CD4-positive, CD25-positive, alpha-beta regulatory T cell (primary cell): ENCODE data around the gene IL31RA. TPM values are rescaled to one million over a fixed set of nuclear protein-coding genes. Genes with fewer than 3 reads are reported as not detected.

Source experiments
- ATAC-seq, 2 donors: fragments of 150-1000 bp; cut with Tn5 transposase; one replicate each; pipeline ENCODE4 v1.10.0; 2021; ENCODE audit warnings: low read depth in 2 of 2, moderate number of reproducible peaks in 2 of 2, moderate library complexity in 1 of 2
- DNase-seq, 3 donors: peaks; one replicate each; pipeline versions ENCODE4 v3.0.0 to v3.0.0-alpha.2; 2012 to 2022; ENCODE audit warnings: mixed read lengths in 1 of 3
- H3K27ac ChIP-seq: one replicate; pipeline ENCODE4 v1.7.0; 2013; ENCODE audit warnings: mild to moderate bottlenecking, low read length; ENCODE audit not compliant: insufficient read depth, poor library complexity, severe bottlenecking
- H3K27me3 ChIP-seq: one replicate; pipeline ENCODE4 v1.7.0; 2013; ENCODE audit warnings: low read length; ENCODE audit not compliant: control insufficient read depth, insufficient read depth
- H3K36me3 ChIP-seq: one replicate; pipeline ENCODE4 v1.7.0; 2013; ENCODE audit warnings: mild to moderate bottlenecking, low read length, moderate library complexity; ENCODE audit not compliant: control insufficient read depth, insufficient read depth
- H3K4me1 ChIP-seq: 2 replicates; pipeline ENCODE4 v1.7.0; 2013; ENCODE audit warnings: mild to moderate bottlenecking, low read length; ENCODE audit not compliant: insufficient read depth, control insufficient read depth, poor library complexity, severe bottlenecking
- H3K4me3 ChIP-seq: one replicate; pipeline ENCODE4 v1.7.0; 2013; ENCODE audit warnings: low read depth, mild to moderate bottlenecking, low read length, moderate library complexity
- H3K9me3 ChIP-seq, 2 experiments: 1 replicate in 1 of 2; 2 replicates in 1 of 2; pipeline ENCODE4 v1.7.0; 2013; ENCODE audit warnings: low read length in 2 of 2, mild to moderate bottlenecking in 1 of 2, moderate library complexity in 1 of 2; ENCODE audit not compliant: control insufficient read depth in 2 of 2
- H3K27ac Mint-ChIP-seq, 3 donors: one replicate each; pipeline ENCODE4 v1.8.0; 2020 to 2022; ENCODE audit warnings: mild to moderate bottlenecking in 3 of 3, mixed read lengths in 3 of 3, moderate library complexity in 2 of 3
- H3K27me3 Mint-ChIP-seq: one replicate; pipeline ENCODE4 v1.8.0; 2022; ENCODE audit warnings: mild to moderate bottlenecking, mixed read lengths
- H3K36me3 Mint-ChIP-seq: one replicate; pipeline ENCODE4 v1.8.0; 2020; ENCODE audit warnings: mixed read lengths
- H3K4me1 Mint-ChIP-seq, 4 donors: one replicate each; pipeline ENCODE4 v1.8.0; 2020 to 2022; ENCODE audit warnings: mixed read lengths in 4 of 4, mild to moderate bottlenecking in 1 of 4
- H3K4me3 Mint-ChIP-seq, 4 donors: one replicate each; pipeline ENCODE4 v1.8.0; 2020 to 2022; ENCODE audit warnings: mild to moderate bottlenecking in 4 of 4, mixed read lengths in 4 of 4, moderate library complexity in 3 of 4
- H3K9me3 Mint-ChIP-seq, 7 donors: one replicate each; pipeline ENCODE4 v1.8.0; 2020 to 2022; ENCODE audit warnings: mixed read lengths in 7 of 7, mild to moderate bottlenecking in 3 of 7, moderate library complexity in 2 of 7
- polyA plus RNA-seq, 4 donors: library from polyadenylated mRNA; unstranded; fragments of 300-500 nt; fragmentation: Illumina TruSeq; gene quantifications; one replicate each; pipeline ENCODE4 v1.2.3, GENCODE V29; 2021
- total RNA-seq: library from RNA; stranded (reverse); gene quantifications from one replicate; pipeline ENCODE4 v1.2.3, GENCODE V29; 2022

Gene IL31RA
- total and polyA plus RNA-seq, 5 donors from 2014 or later, result not detected

DNA sequence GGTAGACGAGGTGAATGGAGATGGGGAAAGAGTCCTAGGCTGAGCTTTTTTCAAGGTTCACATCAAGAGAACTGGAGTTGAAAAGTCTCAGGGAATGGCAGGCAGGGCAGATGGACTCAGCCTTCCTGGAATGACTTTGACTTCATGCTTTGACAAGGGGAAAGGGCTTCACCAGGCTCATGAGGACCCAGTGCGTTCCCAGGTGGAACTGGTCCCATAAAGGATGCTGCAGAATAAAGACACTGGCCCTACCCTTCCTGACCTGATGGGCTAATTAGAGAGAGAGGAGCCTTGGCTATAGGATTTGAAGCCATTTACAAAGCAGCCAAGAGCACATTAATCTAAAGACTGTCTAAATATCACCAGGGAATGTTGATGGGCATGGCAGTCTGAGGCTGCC lies 63.8 kb downstream of the IL31RA start:
- Mint-ChIP-seq H3K27ac (no peak overlapping the region), H3K9me3 (no peaks in the 10 kb centered on the region), H3K36me3 (no peaks in the 10 kb centered on the region), H3K4me1 (peaks cover 0 to 8% (median 6%) of the 10 kb centered on the region in 4 donors), H3K27me3 (peaks cover 22% of the 10 kb centered on the region), H3K4me3 (no peak overlapping the region)
- no peak for ATAC-seq
- no peaks in the 10 kb centered on the region for H3K36me3 ChIP-seq
- no peaks in the 10 kb centered on the region for H3K9me3 ChIP-seq
- no peaks in the 10 kb centered on the region for H3K4me1 ChIP-seq
- H3K27ac ChIP-seq, result no peak overlapping the region
- no peak overlapping the region for H3K4me3 ChIP-seq
- no peaks in the 10 kb centered on the region for H3K27me3 ChIP-seq
- no peak for DNase-seq

DNA sequence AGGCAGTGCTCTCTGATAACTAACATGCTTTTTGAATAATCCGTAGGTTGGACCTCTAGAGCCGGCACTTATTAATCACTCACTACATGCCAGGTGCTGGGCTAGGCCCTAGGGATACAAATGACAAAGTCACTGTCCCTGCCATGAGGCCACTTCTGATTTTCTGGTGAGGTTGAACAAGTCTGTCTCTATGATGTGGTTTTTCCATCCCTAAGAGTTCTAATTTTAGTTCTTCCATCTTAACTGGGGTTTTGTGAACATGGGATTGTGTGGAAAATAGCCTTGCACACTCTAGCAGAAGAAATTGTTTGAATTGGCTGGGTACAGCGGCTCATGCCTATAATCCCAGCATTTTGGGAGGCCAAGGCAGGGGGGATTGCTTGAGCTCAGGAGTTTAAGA lies 64.6 kb downstream of the IL31RA start:
- ATAC-seq, result no peak
- no peaks in the 10 kb centered on the region for H3K36me3 Mint-ChIP-seq
- no peaks in the 10 kb centered on the region for H3K9me3 Mint-ChIP-seq

GRCh38 chr5:55916986-55917385 lies 65.8 kb downstream of the IL31RA start:
- Histone ChIP-seq H3K36me3 (no peaks in the 10 kb centered on the region), H3K4me3 (no peak overlapping the region), H3K9me3 (no peaks in the 10 kb centered on the region), H3K27me3 (no peaks in the 10 kb centered on the region), H3K4me1 (no peaks in the 10 kb centered on the region), H3K27ac (no peak overlapping the region)
- no peak overlapping the region for H3K27ac Mint-ChIP-seq
- H3K36me3 Mint-ChIP-seq, result no peaks in the 10 kb centered on the region
- ATAC-seq (no peak), DNase-seq (no peak)
- H3K27me3 Mint-ChIP-seq, result peaks cover 5% of the 10 kb centered on the region
- H3K9me3 Mint-ChIP-seq, result no peaks in the 10 kb centered on the region
- H3K4me3 Mint-ChIP-seq, result no peak overlapping the region
- peaks cover 0 to 9% (median 7%) of the 10 kb centered on the region in 4 donors for H3K4me1 Mint-ChIP-seq

More for the DNA sequence above, 64.6 kb downstream of the IL31RA start:
- DNase-seq, result no peak
- Histone ChIP-seq H3K27me3 (no peaks in the 10 kb centered on the region), H3K4me3 (no peak overlapping the region), H3K4me1 (no peaks in the 10 kb centered on the region), H3K9me3 (no peaks in the 10 kb centered on the region), H3K36me3 (no peaks in the 10 kb centered on the region), H3K27ac (no peak overlapping the region)
- H3K4me1 Mint-ChIP-seq, result peaks cover 0 to 9% (median 7%) of the 10 kb centered on the region in 4 donors
- H3K27me3 Mint-ChIP-seq, result peaks cover 15% of the 10 kb centered on the region
- H3K4me3 Mint-ChIP-seq, result no peak overlapping the region
- H3K27ac Mint-ChIP-seq, result no peak overlapping the region

DNA sequence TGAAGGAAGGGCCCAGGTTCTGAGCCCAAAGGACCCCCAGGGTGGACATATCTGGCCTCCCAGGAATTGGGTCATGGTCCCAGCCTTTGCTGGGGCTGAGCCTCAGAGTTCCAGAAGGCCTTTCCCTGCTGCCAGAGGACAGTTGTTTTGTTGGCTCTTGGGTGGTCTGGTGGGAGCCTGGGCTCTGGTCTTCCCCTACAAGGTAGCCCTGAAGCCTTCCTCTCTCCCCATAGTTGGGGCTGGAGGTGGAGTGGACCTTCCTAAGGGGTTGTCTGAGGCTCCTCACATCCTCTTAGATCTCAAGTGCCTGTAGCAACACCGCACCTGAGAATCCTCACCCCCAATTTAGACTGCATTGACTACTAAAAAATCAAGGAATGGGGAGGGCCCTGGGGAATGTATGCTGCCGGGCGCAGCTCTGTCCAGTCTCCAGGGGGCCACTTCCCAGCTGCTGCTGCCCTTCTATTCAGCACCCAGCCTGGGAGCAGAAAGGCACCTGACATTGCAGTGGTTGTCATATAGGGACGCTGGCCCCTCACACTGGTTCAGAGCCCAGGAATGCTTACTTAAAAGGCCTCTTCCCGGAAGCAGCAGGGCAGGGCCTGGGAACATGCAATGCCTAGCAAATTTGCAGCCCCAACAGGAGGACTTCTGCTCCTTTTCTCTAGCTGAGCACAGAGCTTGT lies 66.4 kb downstream of the IL31RA start:
- no peaks in the 10 kb centered on the region for H3K9me3 ChIP-seq

GRCh38 chr5:55918087-55919035 lies 67.2 kb downstream of the IL31RA start:
- Histone ChIP-seq H3K36me3 (no peaks in the 10 kb centered on the region), H3K4me1 (peaks cover 6% of the 10 kb centered on the region), H3K27ac (no peak overlapping the region), H3K9me3 (no peaks in the 10 kb centered on the region), H3K27me3 (no peaks in the 10 kb centered on the region), H3K4me3 (no peak overlapping the region)
- Mint-ChIP-seq H3K4me3 (no peak overlapping the region), H3K9me3 (no peaks in the 10 kb centered on the region), H3K27ac (no peak overlapping the region), H3K4me1 (peaks cover 1 to 15% (median 11%) of the 10 kb centered on the region in 4 donors), H3K36me3 (no peaks in the 10 kb centered on the region), H3K27me3 (peaks cover 5% of the 10 kb centered on the region)
- ATAC-seq (no peak), DNase-seq (no peak)

More for the DNA sequence above, 66.4 kb downstream of the IL31RA start:
- peaks cover 0 to 9% (median 7%) of the 10 kb centered on the region in 4 donors for H3K4me1 Mint-ChIP-seq
- Histone ChIP-seq H3K36me3 (no peaks in the 10 kb centered on the region), H3K4me1 (no peaks in the 10 kb centered on the region), H3K27ac (no peak overlapping the region), H3K27me3 (no peaks in the 10 kb centered on the region), H3K4me3 (no peak overlapping the region)
- DNase-seq, result no peak
- no peaks in the 10 kb centered on the region for H3K36me3 Mint-ChIP-seq
- no peak overlapping the region for H3K4me3 Mint-ChIP-seq
- H3K27me3 Mint-ChIP-seq, result peaks cover 5% of the 10 kb centered on the region
- H3K27ac Mint-ChIP-seq, result no peak overlapping the region
- no peaks in the 10 kb centered on the region for H3K9me3 Mint-ChIP-seq
- no peak for ATAC-seq

DNA sequence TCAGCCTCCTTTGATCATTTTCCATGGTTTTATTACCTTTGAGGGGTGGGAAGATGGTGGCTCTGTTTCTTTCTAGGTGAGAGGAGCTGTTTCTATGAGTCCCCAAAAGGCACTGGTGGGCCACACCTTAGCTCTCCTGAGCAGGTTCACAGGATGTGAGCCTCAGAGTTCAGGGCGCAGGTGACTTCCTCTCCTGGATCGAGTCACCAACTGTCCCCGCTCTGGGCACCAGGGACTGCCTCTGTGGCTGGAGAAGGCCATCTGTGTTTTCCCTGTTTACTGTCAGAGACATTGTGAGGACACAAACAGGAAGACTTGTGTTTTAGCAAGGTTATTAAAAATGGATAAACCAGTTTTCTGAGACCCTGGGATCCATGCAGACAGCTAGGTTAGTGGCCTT lies 68.5 kb downstream of the IL31RA start:
- peak in 1 of 3 donors; percentile 50 for DNase-seq
- Mint-ChIP-seq H3K27ac (no peak overlapping the region), H3K27me3 (peaks cover 5% of the 10 kb centered on the region), H3K4me1 (peaks cover 4 to 22% (median 15%) of the 10 kb centered on the region in 4 donors), H3K4me3 (no peak overlapping the region), H3K9me3 (no peaks in the 10 kb centered on the region), H3K36me3 (no peaks in the 10 kb centered on the region)
- no peak overlapping the region for H3K4me3 ChIP-seq
- no peaks in the 10 kb centered on the region for H3K36me3 ChIP-seq
- no peaks in the 10 kb centered on the region for H3K9me3 ChIP-seq
- peaks cover 13% of the 10 kb centered on the region for H3K4me1 ChIP-seq
- H3K27me3 ChIP-seq, result no peaks in the 10 kb centered on the region
- H3K27ac ChIP-seq, result no peak overlapping the region
- ATAC-seq, result no peak

DNA sequence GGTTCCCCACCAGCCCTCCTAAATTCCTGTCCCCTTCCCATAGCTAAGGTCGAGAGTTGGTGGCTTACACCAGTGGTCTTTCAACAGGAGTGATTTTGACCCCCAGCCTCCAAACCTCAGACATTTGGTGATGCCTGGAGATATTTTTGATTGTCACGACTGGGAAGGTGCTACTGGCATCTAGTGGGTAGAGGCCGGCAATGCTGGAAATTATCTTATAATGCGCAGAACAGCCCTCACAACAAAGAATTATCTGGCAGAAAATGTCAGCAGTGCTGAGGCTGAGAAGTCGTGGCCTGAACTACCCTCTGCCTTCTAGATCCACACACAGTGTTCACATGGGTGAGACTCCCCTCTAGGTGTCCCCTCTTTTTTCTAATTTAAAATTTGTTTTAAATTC lies 69.6 kb downstream of the IL31RA start:
- no peak for ATAC-seq
- no peak for DNase-seq
- Mint-ChIP-seq H3K9me3 (no peaks in the 10 kb centered on the region), H3K27ac (no peak overlapping the region), H3K36me3 (no peaks in the 10 kb centered on the region), H3K4me1 (peaks cover 4 to 22% (median 15%) of the 10 kb centered on the region in 4 donors), H3K27me3 (peaks cover 11% of the 10 kb centered on the region), H3K4me3 (no peak overlapping the region)
- Histone ChIP-seq H3K4me3 (no peak overlapping the region), H3K36me3 (no peaks in the 10 kb centered on the region), H3K27me3 (no peaks in the 10 kb centered on the region), H3K27ac (no peak overlapping the region), H3K4me1 (peaks cover 13% of the 10 kb centered on the region), H3K9me3 (no peaks in the 10 kb centered on the region)
